ENCODE measurements around the gene UBA7.

- TF ChIP-seq CTCF (IDR thresholded peaks at IDR 0.05; ENCODE audit: insufficient read depth, low read depth, low read length) (no peak), EZH2 (IDR thresholded peaks at IDR 0.05; ENCODE audit: insufficient read depth, low read length) (no peak)
These were observed 20.2 kb downstream of the UBA7 start for GRCh38 chr3:49793486-49794085.
